IPS-NIHi7 (cell line): ENCODE measurements around the gene TEKT3.

Experiments
- DNase-seq: peaks from one replicate; pipeline ENCODE4 v3.0.0; 2012; ENCODE audit warnings: mixed read lengths; ENCODE audit errors: extremely low spot score

Gene TEKT3

GRCh38 chr17:15293558-15293957 lies 47.8 kb downstream of the TEKT3 start:
- no peak for DNase-seq

- DNase-seq = no peak
Measured at GRCh38 chr17:15291674-15292361, 49.6 kb downstream of the TEKT3 start.

GRCh38 chr17:15290605-15291004 lies 50.8 kb downstream of the TEKT3 start:
- DNase-seq = no peak

- DNase-seq = no peak
Measured at GRCh38 chr17:15289285-15290183, 51.9 kb downstream of the TEKT3 start.

GRCh38 chr17:15288859-15289258 lies 52.5 kb downstream of the TEKT3 start:
- DNase-seq = no peak

GRCh38 chr17:15287538-15288267 lies 53.7 kb downstream of the TEKT3 start:
- no peak for DNase-seq

GRCh38 chr17:15285466-15285865 lies 55.9 kb downstream of the TEKT3 start:
- DNase-seq = no peak

GRCh38 chr17:15284537-15284936 lies 56.9 kb downstream of the TEKT3 start:
- DNase-seq = no peak

- DNase-seq = no peak
Measured at GRCh38 chr17:15284107-15284506, 57.3 kb downstream of the TEKT3 start.

GRCh38 chr17:15281909-15282308 lies 59.5 kb downstream of the TEKT3 start:
- no peak for DNase-seq

- DNase-seq = no peak
Measured at GRCh38 chr17:15278924-15279477, 62.4 kb downstream of the TEKT3 start.

GRCh38 chr17:15278380-15278779 lies 63.0 kb downstream of the TEKT3 start:
- no peak for DNase-seq

- DNase-seq = no peak
Measured at GRCh38 chr17:15274017-15274416, 67.4 kb downstream of the TEKT3 start.

- no peak for DNase-seq
Measured at GRCh38 chr17:15273141-15273793, 68.1 kb downstream of the TEKT3 start.

- DNase-seq = no peak
Measured at GRCh38 chr17:15271741-15272140, 69.7 kb downstream of the TEKT3 start.

- no peak for DNase-seq
Measured at GRCh38 chr17:15270628-15271381, 70.6 kb downstream of the TEKT3 start.

GRCh38 chr17:15269780-15270089 lies 71.7 kb downstream of the TEKT3 start:
- no peak for DNase-seq

- no peak for DNase-seq
Measured at GRCh38 chr17:15269087-15269779, 72.2 kb downstream of the TEKT3 start.

GRCh38 chr17:15268461-15268860 lies 72.9 kb downstream of the TEKT3 start:
- no peak for DNase-seq

- DNase-seq = no peak
Measured at GRCh38 chr17:15267996-15268395, 73.4 kb downstream of the TEKT3 start.
